GM21723 (cell line): ENCODE results near the gene RABGAP1L.
"Not testable (repeated sequence)": the region's sequence is repeated elsewhere in the genome, so short reads cannot be mapped to it uniquely, and the experiment has no call there.

Source experiments
- ATAC-seq: cut with Tn5 transposase; IDR thresholded peaks from one replicate; pipeline ENCODE4 v1.9.1; 2021; ENCODE audit warnings: mild to moderate bottlenecking, moderate library complexity; ENCODE audit not compliant: unreplicated experiment

RABGAP1L gene

DNA sequence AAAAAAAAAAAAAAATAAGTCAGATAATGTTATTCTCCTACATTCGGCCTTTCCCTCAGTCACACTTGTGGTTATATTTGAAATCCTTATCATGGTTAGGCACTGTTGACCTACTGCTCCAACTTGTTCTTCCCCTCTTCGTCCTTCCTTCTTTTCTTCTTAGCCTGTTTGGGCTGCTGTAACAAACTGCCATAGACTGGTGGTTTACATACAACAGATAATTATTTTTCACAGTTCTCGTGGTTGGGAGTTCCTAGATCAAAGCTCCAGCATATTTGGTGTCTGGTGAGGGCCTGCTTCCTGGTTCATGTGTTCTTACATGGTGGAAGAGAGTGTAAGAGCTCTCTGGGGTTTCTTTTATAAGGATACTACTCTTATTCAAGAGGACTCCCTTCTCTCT is 73.4 kb downstream of the RABGAP1L start:
- ATAC-seq: no peak

DNA sequence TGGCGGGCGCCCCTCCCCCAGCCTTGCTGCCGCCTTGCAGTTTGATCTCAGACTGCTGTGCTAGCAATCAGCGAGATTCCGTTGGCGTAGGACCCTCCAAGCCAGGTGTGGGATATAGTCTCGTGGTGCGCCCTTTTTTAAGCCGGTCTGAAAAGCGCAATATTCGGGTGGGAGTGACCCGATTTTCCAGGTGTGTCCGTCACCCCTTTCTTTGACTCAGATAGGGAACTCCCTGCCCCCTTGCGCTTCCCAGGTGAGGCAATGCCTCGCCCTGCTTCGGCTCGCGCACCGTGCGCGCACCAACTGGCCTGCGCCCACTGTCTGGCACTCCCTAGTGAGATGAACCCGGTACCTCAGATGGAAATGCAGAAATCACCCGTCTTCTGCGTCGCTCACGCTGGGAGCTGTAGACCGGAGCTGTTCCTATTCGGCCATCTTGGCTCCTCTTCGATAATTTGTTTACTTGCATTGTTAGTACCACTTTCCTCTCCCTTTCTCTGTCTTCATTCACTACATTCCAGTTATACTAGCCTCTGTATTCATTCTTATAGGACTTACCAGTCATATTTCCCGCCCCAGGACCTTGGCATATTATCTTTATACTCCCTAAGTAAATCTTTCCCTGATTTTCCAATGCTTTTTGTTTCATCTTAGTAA is 79.7 kb downstream of the RABGAP1L start:
- not testable (repeated sequence) for ATAC-seq

DNA sequence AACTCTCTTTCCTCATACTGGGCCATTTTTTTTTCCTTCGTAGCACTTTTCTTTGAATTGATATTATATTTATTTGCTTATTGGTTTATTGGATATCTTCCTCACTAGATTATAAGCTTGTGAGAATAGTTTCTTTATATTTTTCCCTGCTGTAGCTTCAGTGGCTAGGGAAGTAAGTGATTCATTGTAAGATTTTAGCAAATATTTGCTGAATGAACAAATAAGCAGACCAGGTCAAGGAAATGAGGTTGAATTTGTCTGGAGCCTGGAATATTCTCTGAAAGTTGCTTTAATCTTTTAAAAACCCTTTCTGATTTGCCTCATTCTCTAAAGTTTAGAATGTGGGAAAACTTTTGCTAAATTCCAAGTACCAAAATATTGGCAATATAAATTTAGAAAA is 80.2 kb downstream of the RABGAP1L start:
- no peak for ATAC-seq

DNA sequence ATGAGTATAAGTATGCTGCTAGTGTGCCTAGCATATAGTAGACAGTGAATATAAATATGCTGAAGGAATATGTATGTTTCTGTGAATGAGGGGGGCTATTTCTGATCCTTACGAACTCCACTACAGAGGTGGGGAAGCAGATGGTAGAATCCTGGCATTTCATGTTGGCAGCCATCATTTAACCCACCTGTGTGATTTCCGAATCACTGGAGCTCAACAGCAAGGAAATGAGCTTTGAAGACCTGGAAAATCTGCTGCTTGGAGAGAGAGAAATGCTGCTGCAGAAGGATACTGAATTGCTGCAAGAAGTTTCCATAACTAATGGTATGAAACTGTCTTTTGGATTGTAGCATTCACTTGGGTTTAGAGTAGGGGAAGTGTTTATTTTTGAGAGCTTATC is 83.5 kb downstream of the RABGAP1L start:
- ATAC-seq: no peak

DNA sequence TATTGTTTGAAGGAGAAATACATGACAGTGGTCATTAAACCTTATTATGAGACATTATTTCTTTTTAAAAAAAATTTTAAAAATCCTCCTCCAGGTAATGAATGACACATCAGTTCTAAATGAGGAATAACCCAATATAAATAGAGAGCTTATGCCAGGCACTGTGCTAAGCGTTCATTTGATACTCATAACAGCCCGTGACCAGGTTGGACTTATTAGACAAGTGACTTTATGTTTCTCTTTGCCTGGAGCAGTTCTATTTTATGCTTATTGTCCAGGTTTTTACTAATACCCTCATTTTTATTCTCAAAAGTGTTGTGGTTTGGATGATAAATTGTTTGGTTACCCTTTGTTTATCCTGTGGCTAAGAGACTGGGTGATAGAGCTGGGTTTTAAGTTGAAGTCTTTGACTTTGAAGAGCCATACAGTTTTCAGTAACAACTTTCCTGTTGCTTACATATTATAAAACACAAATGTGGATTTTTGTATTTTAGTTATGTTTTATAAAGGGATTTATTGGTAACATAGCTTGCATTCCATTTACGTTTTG is 84.2 kb downstream of the RABGAP1L start:
- ATAC-seq: no peak

DNA sequence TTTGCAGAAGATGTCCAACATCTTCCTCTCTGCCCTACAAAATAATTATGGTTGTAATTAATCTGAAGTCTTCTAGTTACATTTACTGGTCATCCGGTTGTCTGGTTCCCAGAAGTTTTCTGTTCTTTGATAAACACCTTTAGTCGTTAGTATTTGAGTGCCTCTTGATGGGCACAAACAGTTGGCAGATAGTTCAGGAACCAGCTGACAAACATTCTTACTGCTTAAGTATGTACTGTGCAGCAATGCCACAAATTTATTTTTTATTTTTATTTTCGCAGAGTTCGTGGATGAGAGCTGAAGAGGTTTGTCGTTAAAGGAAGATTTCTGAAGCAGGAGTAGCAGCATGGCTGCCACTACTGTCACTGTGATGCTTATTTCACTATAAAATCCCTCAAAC is 84.7 kb downstream of the RABGAP1L start:
- ATAC-seq: no peak

DNA sequence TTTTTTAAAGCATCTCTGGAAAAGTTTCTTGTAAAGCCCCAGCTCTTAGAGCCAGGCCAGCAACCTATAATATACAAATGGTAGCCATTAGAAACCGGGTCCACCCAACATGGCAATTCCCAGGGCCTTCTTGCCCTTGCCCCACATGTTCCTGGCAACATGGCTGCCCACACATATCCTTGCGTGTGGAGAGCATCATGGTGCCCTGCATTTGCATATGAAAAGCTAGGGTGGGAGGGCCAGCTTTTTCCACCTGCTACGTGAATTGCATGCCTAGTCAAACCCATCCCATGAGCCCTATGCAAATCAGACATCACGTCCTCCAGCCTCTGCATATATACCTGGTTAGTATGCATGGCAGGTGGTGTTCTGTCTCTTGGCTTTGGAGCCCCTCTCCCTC is 88.2 kb downstream of the RABGAP1L start:
- ATAC-seq: no peak

DNA sequence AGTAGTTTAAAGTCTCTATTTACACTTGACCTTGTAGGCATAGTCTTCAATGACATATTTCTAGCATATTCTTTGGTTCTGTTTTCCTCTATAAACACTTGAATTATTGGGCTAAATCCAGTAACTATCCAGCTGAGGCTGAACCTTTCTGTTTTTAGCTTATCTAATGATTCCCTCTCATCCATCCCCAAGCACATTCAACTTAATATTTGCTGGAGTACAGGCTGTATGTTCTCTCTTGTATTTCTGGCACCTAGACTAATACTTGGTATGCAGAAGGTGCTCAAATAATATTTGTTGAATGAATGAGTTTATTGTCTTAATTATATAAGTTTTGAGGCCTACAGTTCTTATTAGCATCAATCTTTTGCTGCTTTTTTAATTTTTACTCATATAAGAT is 88.7 kb downstream of the RABGAP1L start:
- no peak for ATAC-seq

DNA sequence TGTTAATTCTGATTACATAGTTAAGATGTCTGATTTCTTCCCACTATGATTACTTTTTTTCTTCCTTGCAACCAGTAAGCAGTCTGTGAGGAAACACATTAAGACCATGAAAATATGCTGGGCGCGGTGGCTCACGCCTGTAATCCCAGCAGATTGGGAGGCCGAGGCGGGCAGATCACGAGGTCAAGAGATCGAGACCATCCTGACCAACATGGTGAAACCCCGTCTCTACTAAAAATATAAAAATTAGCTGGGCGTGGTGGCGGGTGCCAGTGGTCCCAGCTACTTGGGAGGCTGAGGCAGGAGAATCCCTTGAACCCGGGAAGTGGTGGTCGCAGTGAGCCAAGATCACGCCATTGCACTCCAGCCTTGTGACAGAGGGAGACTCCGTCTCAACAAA is 97.1 kb downstream of the RABGAP1L start:
- ATAC-seq: not testable (repeated sequence)

DNA sequence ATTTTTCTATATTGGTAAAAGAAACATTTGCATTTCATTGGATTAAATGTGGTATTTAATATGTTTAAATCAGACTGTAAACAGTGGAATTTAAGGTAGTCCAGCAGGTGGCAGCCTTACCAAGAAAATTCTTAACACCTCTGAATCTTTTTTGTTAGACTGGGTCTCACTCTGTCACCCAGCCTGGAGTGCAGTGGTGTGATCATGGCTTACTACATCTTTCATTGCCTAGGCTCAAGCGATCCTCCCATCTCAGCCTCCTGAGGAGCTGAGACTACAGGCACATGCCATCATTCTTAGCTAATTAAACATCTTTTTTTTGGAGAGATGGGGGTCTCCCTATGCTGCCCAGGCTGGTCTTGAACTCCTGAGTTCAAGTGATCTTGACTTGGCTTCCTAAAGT is 98.8 kb downstream of the RABGAP1L start:
- no peak for ATAC-seq

DNA sequence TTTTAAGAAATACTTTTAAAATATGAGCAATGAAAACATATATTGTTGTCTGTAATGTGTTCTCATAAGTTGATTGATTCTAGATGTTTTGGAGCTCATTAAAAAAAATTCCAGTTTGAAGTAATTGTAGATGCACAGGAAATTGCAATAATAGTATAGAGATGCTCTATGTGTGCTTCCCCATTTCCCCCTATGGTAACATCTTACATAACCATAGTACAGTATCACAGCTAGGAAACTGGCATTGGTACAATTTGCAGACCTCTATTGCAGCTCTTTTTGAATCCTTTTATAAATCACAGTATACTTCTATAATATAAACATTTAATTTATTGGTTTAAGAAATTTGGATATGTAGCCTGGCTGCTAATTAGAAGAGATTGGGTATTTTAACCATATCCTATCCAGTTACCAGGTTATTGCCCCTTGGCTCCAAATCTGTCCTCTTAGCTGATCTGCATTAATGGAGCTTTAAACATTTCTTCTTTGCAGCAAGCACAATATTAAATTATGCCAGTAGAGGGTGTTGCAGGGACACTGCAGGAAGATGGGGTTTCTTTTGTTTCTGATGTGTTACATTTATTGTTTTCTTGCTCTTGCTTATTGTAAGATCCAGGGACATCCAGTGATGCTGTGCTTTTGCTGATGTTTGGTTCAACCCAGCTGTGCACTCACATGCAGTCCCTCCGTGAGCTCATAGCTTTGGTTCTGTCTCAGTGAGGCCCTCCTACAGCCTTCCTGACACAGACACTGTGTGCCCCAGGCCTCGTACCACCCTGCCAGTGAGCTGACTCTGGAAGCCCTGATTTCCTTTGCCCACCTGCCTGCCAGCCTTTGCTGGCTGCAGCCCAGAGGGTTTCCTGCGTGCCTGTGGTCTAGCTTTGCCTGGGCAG is 103.3 kb downstream of the RABGAP1L start:
- peak; percentile 66 for ATAC-seq

DNA sequence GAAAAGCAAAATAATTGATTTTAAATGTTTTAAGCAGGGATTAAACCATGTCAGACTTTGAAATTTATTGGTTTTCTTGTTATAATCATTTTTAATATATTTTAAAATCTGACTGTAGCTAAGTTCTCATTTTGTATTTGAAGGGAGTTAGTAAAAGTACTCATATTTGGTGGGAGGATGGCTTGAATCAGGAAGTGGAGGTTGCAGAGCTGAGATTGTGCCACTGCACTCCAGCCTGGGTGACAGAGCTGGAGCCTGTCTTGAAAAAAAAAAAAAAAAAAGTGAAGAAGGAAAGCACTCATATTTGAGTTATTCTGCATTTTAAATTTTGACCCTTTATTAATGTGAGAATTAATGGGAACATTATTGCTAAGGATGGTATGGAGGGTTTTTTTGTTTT is 106.0 kb downstream of the RABGAP1L start:
- ATAC-seq: no peak

DNA sequence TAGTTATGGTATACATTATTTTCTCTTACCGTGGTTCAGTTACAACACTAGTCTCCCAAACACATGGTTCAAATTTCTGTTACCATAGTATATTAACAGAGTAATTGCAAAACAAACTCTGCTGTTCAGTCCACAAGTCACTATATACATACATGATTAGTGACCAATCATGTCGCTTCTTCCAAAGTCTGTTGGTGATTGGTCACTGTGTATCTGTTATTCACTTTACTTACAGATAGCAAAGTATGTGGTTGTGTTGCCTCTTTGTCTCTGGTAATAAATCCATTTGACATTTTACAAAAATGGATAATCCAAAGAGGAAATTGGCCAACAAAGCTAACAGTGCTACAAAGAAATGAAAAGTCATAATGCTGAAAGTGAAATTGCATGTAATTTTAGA is 107.2 kb downstream of the RABGAP1L start:
- ATAC-seq: no peak

DNA sequence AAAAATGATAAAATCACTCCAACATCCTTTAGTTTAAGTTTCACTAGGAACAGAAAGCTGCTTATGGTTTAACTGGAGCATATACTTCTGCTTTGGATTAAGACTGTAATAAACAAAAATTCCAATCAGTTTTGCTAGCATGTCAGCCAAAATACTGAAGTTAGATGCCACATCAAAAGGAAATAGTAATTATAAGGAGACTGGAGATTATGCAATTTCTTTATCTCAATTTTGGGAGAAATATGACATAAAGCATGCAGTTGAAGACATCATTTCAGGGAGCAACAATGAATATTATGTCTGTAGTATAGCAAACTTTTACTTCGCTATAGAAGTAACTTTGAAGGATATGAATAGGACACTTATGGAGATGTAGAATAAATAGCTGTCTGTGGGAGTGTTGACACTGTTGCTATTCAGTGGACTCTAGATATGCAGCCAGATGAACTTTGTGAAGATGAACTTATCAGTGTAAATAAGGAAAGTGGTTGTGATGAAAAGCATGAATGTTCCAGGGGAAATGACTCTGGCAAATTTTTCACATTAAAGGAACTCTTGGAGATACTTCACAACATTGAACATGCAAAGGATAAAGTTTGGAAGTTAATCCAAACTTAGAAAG is 107.8 kb downstream of the RABGAP1L start:
- no peak for ATAC-seq

DNA sequence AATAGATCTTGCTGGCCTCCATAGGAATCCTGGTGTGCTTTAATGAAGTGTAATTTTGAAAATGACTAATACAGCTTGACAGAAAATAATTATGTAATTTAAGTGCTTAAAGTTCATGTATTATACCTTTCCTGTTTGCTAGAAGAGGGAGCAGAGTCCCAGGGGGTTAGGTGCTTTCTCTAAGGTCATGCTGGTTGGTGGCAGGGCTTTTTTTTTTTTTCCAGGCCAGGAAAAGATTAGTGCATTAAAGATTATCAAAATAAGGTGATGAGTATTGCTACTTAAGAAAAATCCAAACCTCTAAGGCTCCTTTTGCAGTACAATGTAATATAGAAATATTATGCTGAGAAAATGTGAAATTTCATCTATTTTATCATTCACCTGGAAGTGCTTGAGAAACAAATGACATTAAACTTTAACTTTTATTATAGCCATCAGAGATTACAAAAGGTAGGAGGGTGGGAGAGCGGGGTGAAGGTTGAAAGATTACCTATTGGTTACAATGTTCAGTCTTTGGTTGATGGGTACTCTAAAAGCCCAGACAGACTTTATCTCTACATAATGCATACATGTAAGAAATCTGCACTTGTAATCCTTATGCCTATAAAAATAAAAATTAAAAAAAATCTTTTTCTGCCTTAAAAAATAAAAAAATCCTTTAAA is 110.8 kb downstream of the RABGAP1L start:
- no peak for ATAC-seq

DNA sequence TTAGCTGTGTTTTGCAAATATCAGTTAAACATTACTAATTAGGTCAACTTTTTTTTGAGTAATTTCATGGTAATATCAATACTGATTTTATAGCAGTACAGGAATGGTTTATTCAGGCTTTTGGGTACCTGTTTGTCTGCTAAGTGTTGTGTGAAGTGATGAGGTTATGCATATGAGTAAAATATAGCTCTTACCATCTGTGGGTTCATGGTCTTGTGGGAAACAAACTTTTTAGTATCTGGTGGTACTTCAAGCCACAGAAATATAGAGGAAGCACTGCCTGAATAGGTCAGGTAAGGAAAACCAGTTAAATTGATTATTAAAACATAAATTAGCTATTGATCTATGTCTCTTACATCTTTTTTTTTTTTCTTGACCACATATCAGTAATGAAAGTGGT is 113.9 kb downstream of the RABGAP1L start:
- ATAC-seq: no peak

DNA sequence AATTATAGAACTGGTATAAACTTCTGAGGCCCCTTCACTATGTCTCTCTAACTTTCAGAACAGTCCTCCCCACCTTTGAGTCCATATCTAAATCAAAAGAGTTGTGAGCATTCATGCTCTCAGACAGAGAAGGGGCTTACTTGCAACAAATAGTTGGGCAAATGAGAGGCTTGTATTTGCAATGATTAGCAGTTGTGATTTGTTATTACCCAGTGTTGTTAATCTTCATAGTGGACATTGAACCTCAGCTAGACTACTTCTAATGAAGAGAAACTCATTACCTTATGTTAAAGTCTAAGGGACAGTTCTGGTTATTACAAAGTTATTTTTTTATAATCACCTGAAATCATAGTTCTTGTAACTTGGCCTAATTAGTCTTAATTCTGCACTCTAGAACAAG is 114.5 kb downstream of the RABGAP1L start:
- no peak for ATAC-seq

DNA sequence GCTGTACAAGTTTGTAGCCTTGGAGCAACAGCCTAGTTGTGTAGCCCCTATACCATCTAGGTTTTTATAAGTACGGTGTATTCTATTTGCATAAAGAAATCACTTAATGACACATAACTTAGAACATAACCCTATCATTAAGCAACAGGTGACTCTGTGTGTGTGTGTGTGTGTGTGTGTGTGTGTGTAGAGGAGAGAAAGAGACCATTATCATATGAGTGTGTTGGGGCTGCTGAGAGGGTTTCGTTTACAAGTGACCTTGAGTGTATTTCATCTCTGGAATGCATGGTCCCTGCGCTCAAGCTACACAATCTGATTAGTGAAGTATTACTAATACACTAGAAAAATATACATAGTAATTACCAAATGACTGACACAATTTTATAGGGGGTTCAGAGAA is 115.1 kb downstream of the RABGAP1L start:
- ATAC-seq: no peak

DNA sequence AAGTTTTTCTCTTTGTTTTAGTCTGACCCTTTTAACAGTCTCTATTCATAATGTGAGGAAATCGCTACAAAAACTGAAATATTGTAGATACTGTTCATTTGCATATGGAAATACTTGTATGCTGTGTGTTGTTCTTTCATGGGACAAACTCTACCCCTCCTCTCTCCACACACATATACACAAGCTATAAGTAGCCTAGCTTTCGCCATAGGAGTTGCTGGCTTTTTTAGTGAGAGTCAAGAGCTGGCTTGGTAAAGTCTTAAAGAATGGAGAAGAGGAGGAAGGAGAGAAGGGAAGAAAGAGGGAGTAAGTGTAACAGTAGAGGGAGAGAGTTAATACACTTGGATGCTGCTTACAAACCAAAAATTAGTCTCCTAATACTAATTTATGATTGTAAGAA is 115.6 kb downstream of the RABGAP1L start:
- no peak for ATAC-seq

DNA sequence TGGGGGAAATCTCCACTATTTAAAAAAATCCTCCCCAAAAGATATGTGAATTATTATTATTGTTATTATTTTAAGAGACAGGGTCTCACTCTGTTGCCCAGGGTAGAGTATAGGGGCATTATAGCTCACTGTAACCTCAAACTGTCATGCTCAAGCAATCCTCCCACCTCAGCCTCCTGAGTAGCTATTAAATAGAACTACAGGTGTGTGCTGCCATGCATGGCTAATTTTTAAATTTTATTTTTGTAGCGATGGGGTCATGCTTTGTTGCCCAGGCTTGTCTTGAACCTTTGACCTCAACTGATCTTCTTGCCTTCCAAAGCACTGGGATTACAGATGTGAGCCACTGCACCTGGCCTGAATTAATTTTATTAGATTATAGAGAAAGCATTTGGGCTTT is 116.8 kb downstream of the RABGAP1L start:
- no peak for ATAC-seq

DNA sequence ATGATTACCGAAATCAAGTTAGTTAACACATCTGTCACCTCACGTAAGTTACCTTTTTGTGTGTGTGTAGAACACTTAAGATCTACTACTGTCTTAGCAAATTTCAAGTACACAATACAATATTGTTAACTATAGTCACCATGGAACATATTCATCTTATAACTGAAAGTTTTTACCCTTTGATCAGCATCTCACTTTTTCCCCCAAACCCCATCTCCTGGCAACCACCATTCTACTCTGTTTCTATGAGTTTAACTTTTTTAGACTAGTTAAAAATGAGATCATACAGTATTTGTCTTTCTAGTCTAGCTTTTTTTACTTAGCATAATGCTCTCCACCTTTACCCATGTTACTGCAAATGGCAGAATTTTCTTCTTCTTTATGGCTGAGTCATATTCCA is 124.7 kb downstream of the RABGAP1L start:
- ATAC-seq: no peak
